ENCODE results near the gene SLC22A25. TPM values are rescaled to one million over a fixed set of nuclear protein-coding genes. Genes with fewer than 3 reads are reported as not detected.

Gene SLC22A25
- total and polyA plus RNA-seq, 2 donors (not counting 1 experiment from before 2014, with no cell fraction given): not detected

DNA sequence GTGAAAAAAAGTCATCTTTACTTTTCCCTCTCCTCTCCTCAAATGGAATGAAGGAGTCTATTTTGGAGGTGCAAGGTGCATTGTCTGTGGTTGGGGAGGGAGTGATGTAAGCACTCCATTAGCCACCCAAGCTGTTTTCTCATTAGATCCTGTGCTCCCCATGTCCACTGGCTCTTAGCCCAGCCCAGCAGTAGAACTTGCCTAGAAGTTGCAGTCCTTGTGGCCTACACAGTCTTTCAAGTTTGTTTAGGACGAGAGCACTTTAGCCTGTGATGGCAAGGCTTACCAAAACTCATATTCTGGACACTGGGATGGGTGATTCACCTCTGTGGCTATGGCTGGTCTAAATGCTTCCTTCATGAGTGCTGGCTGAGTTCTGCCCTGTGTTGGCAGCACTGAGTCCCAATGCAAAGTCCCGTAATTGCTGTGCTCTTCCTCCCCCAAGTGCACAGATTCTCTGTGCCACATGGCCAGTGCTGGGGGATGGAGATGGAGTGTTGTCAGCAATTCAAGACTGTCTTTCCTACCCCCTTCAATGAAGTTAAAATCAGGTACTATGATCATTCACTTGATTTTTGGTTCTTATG, 15.8 kb downstream of the SLC22A25 start:
- Histone ChIP-seq H3K9ac (ENCODE audit: insufficient read depth, low read length) (no peak overlapping the region), H3K9me3 (ENCODE audit: control insufficient read depth, insufficient read depth, low read depth, low read length) (no peaks in the 10 kb centered on the region), H3K27me3 (ENCODE audit: control insufficient read depth, insufficient read depth, low read length) (no peaks in the 10 kb centered on the region), H3K79me2 (ENCODE audit: control insufficient read depth, insufficient read depth, low read length) (no peaks in the 10 kb centered on the region), H3K4me2 (ENCODE audit: extremely low read depth, insufficient read depth, low read length) (no peak overlapping the region), H3K36me3 (ENCODE audit: control insufficient read depth, insufficient read depth, low read length) (no peaks in the 10 kb centered on the region), H3K4me3 (replicated peaks in 1 of 4; ENCODE audit: control extremely low read depth in 1 of 4, insufficient read depth in 1 of 4, low read depth in 3 of 4, low read length in 4 of 4) (no peak overlapping the region), H4K20me1 (ENCODE audit: control insufficient read depth, extremely low read depth, insufficient read depth, low read length) (no peaks in the 10 kb centered on the region), H3K4me1 (ENCODE audit: control insufficient read depth, extremely low read depth, insufficient read depth, low read length) (no peaks in the 10 kb centered on the region), H2AFZ (ENCODE audit: low read length) (no peak overlapping the region), H3K27ac (ENCODE audit: insufficient read depth, low read length) (no peak overlapping the region)
- DNase-seq (ENCODE audit: low read depth in 2 of 2): no peak
- no peak for TF ChIP-seq EZH2 (IDR thresholded peaks at IDR 0.05; ENCODE audit: low read length, missing control alignments)
- TF ChIP-seq, protein P1, sequence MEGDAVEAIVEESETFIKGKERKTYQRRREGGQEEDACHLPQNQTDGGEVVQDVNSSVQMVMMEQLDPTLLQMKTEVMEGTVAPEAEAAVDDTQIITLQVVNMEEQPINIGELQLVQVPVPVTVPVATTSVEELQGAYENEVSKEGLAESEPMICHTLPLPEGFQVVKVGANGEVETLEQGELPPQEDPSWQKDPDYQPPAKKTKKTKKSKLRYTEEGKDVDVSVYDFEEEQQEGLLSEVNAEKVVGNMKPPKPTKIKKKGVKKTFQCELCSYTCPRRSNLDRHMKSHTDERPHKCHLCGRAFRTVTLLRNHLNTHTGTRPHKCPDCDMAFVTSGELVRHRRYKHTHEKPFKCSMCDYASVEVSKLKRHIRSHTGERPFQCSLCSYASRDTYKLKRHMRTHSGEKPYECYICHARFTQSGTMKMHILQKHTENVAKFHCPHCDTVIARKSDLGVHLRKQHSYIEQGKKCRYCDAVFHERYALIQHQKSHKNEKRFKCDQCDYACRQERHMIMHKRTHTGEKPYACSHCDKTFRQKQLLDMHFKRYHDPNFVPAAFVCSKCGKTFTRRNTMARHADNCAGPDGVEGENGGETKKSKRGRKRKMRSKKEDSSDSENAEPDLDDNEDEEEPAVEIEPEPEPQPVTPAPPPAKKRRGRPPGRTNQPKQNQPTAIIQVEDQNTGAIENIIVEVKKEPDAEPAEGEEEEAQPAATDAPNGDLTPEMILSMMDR (conservative IDR thresholded peaks at IDR 0.05 in 1 of 2, IDR thresholded peaks at IDR 0.05 in 1 of 2; ENCODE audit: low read depth in 1 of 2, low read length in 2 of 2): no peak

DNA sequence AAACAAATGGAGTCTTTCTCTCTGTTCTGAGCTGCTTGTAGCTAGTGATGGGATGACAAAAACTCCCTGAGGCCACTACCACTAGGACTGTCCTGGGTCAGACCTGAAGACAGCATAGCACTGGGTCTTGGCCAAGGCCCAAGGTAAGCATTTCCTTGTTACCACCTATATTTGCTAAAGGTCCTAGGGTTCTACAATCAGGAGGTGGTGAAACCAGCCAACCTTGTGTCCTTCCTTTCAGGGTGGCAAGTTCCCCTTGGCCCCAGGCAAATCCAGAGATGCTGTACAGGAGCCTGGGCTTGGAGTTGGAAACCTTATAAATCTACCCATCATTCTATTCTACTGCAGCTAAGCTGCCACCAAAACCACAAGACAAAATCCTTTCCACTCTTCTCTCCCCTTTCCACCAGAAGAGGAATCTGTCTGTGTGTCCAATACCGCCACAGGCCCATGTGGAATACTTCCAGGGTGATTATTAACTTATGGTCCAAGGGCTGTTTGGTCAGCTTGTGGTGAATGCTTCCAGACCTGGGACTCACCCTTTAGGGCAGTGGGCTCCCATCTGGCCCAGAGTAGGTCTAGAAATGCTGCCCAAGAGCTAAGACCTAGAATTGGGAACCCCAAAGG, 16.8 kb downstream of the SLC22A25 start:
- H3K79me2 ChIP-seq (ENCODE audit: control insufficient read depth, insufficient read depth, low read length): no peaks in the 10 kb centered on the region
- no peaks in the 10 kb centered on the region for H4K20me1 ChIP-seq (ENCODE audit: control insufficient read depth, extremely low read depth, insufficient read depth, low read length)
- no peak for DNase-seq (ENCODE audit: low read depth in 2 of 2)
- no peak overlapping the region for H3K4me2 ChIP-seq (ENCODE audit: extremely low read depth, insufficient read depth, low read length)
- H3K4me3 ChIP-seq (replicated peaks in 1 of 4; ENCODE audit: control extremely low read depth in 1 of 4, insufficient read depth in 1 of 4, low read depth in 3 of 4, low read length in 4 of 4): no peak overlapping the region
- TF ChIP-seq EZH2 (IDR thresholded peaks at IDR 0.05; ENCODE audit: low read length, missing control alignments): no peak
- TF ChIP-seq, protein P1 (conservative IDR thresholded peaks at IDR 0.05 in 1 of 2, IDR thresholded peaks at IDR 0.05 in 1 of 2; ENCODE audit: low read depth in 1 of 2, low read length in 2 of 2): no peak
- H2AFZ ChIP-seq (ENCODE audit: low read length): no peak overlapping the region
- H3K4me1 ChIP-seq (ENCODE audit: control insufficient read depth, extremely low read depth, insufficient read depth, low read length): no peaks in the 10 kb centered on the region
- H3K27me3 ChIP-seq (ENCODE audit: control insufficient read depth, insufficient read depth, low read length): no peaks in the 10 kb centered on the region
- no peaks in the 10 kb centered on the region for H3K36me3 ChIP-seq (ENCODE audit: control insufficient read depth, insufficient read depth, low read length)
- no peak overlapping the region for H3K27ac ChIP-seq (ENCODE audit: insufficient read depth, low read length)
- H3K9me3 ChIP-seq (ENCODE audit: control insufficient read depth, insufficient read depth, low read depth, low read length): no peaks in the 10 kb centered on the region
- no peak overlapping the region for H3K9ac ChIP-seq (ENCODE audit: insufficient read depth, low read length)

DNA sequence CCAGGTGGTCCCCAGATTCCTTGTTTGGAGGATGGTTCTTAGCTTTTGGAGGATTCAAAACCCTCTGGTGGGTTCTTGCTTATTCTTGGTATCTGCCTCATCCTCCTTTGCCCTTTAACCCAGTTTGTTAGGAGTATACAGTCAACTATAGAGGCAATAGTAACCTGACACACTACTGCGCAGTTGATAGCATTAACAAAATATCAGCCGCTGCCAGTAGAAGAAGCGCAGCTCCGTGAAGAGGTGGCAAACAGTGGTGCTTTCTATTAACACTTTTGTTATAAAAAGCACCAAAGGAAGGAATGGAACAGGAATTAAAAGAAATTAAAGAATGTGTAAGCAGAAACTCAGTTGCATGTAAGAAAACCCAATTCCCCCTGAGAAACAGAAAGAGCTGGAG, 29.3 kb downstream of the SLC22A25 start:
- H3K79me2 ChIP-seq (ENCODE audit: control insufficient read depth, insufficient read depth, low read length): no peaks in the 10 kb centered on the region
- H4K20me1 ChIP-seq (ENCODE audit: control insufficient read depth, extremely low read depth, insufficient read depth, low read length): no peaks in the 10 kb centered on the region
- H2AFZ ChIP-seq (ENCODE audit: low read length): no peak overlapping the region
- TF ChIP-seq EZH2 (IDR thresholded peaks at IDR 0.05; ENCODE audit: low read length, missing control alignments): no peak
- TF ChIP-seq, protein P1 (conservative IDR thresholded peaks at IDR 0.05 in 1 of 2, IDR thresholded peaks at IDR 0.05 in 1 of 2; ENCODE audit: low read depth in 1 of 2, low read length in 2 of 2): no peak
- H3K4me1 ChIP-seq (ENCODE audit: control insufficient read depth, extremely low read depth, insufficient read depth, low read length): no peaks in the 10 kb centered on the region
- no peak overlapping the region for H3K9ac ChIP-seq (ENCODE audit: insufficient read depth, low read length)
- DNase-seq (ENCODE audit: low read depth in 2 of 2): no peak
- H3K9me3 ChIP-seq (ENCODE audit: control insufficient read depth, insufficient read depth, low read depth, low read length): no peaks in the 10 kb centered on the region
- no peaks in the 10 kb centered on the region for H3K36me3 ChIP-seq (ENCODE audit: control insufficient read depth, insufficient read depth, low read length)
- no peak overlapping the region for H3K27ac ChIP-seq (ENCODE audit: insufficient read depth, low read length)
- no peak overlapping the region for H3K4me3 ChIP-seq (replicated peaks in 1 of 4; ENCODE audit: control extremely low read depth in 1 of 4, insufficient read depth in 1 of 4, low read depth in 3 of 4, low read length in 4 of 4)
- H3K4me2 ChIP-seq (ENCODE audit: extremely low read depth, insufficient read depth, low read length): no peak overlapping the region
- H3K27me3 ChIP-seq (ENCODE audit: control insufficient read depth, insufficient read depth, low read length): no peaks in the 10 kb centered on the region

Measured in fibroblast of lung (primary cell).